HG03439 (cell line): Measurements from ENCODE around the gene ONECUT1.
A peak's percentile ranks its signal among the peaks of the same experiment; 100 is the strongest.

Experiments used
- ATAC-seq: cut with Tn5 transposase; IDR thresholded peaks from one replicate; pipeline ENCODE4 v1.9.1; 2021; ENCODE audit warnings: mild to moderate bottlenecking, moderate library complexity; ENCODE audit not compliant: unreplicated experiment

The ONECUT1 gene

GRCh38 chr15:52783929-52784798, 6.0 kb downstream of the ONECUT1 start:
- ATAC-seq: no peak

- no peak for ATAC-seq
Observed at GRCh38 chr15:52783191-52783829, 6.8 kb downstream of the ONECUT1 start.

- ATAC-seq: no peak
Observed at GRCh38 chr15:52782514-52782913, 7.6 kb downstream of the ONECUT1 start.

GRCh38 chr15:52780172-52780980, 9.8 kb downstream of the ONECUT1 start:
- ATAC-seq: peak; percentile 80

GRCh38 chr15:52778457-52778856, 11.7 kb downstream of the ONECUT1 start:
- no peak for ATAC-seq

- no peak for ATAC-seq
Observed at GRCh38 chr15:52772766-52773165, 17.4 kb downstream of the ONECUT1 start.

GRCh38 chr15:52765785-52766184, 24.4 kb downstream of the ONECUT1 start:
- ATAC-seq: no peak

GRCh38 chr15:52764731-52765130, 25.4 kb downstream of the ONECUT1 start:
- no peak for ATAC-seq

GRCh38 chr15:52762621-52763020, 27.5 kb downstream of the ONECUT1 start:
- no peak for ATAC-seq

- ATAC-seq: no peak
Observed at GRCh38 chr15:52760562-52760961, 29.6 kb downstream of the ONECUT1 start.

- ATAC-seq: no peak
Observed at GRCh38 chr15:52759969-52760368, 30.2 kb downstream of the ONECUT1 start.

- no peak for ATAC-seq
Observed at GRCh38 chr15:52757496-52757895, 32.6 kb downstream of the ONECUT1 start.

- no peak for ATAC-seq
Observed at GRCh38 chr15:52751522-52751921, 38.6 kb downstream of the ONECUT1 start.

- no peak for ATAC-seq
Observed at GRCh38 chr15:52749258-52749657, 40.9 kb downstream of the ONECUT1 start.

GRCh38 chr15:52746162-52746757, 43.9 kb downstream of the ONECUT1 start:
- no peak for ATAC-seq

- ATAC-seq: no peak
Observed at GRCh38 chr15:52745326-52746161, 44.6 kb downstream of the ONECUT1 start.

GRCh38 chr15:52738311-52738710, 51.8 kb downstream of the ONECUT1 start:
- no peak for ATAC-seq

- no peak for ATAC-seq
Observed at GRCh38 chr15:52737720-52738119, 52.4 kb downstream of the ONECUT1 start.

- peak; percentile 83 for ATAC-seq
Observed at GRCh38 chr15:52735231-52736089, 54.7 kb downstream of the ONECUT1 start.
